WTC11 (cell line): Measurements from ENCODE around the gene AVEN. TPM values are rescaled to one million over a fixed set of nuclear protein-coding genes. Genes with fewer than 3 reads are reported as not detected.

Experiments
- ATAC-seq: fragments of 200-7000 bp; cut with Tn5 transposase; 2 replicates; pipeline ENCODE4 v1.10.0; 2021; ENCODE audit warnings: mild to moderate bottlenecking, moderate library complexity
- CTCF ChIA-PET: fragments of 300-600 bp; sonication (Branson Sonifier 250); formaldehyde crosslinking; loops from one replicate; lab custom pipeline; 2021; ENCODE audit warnings: antibody characterized with exemption; lab: Charles Lee
- POLR2A ChIA-PET: fragments of 350-600 bp; sonication (Branson Sonifier 250); formaldehyde crosslinking; loops from one replicate; lab custom pipeline; 2021; ENCODE audit warnings: antibody characterized with exemption; lab: Charles Lee
- DNase-seq: peaks from one replicate; pipeline ENCODE4 v3.0.0; 2021; ENCODE audit warnings: low spot score
- H3K27ac Mint-ChIP-seq: 2 replicates; pipeline ENCODE4 v1.8.0; 2021; ENCODE audit warnings: mixed read lengths
- H3K27me3 Mint-ChIP-seq: 2 replicates; pipeline ENCODE4 v1.8.0; 2021; ENCODE audit warnings: low read depth, mild to moderate bottlenecking, moderate library complexity, mixed read lengths
- H3K36me3 Mint-ChIP-seq: 2 replicates; pipeline ENCODE4 v1.8.0; 2021; ENCODE audit warnings: mixed read lengths
- H3K4me1 Mint-ChIP-seq: 2 replicates; pipeline ENCODE4 v1.8.0; 2022; ENCODE audit warnings: mixed read lengths
- H3K4me3 Mint-ChIP-seq: 2 replicates; pipeline ENCODE4 v1.8.0; 2021; ENCODE audit warnings: mild to moderate bottlenecking, moderate library complexity, mixed read lengths
- H3K9me3 Mint-ChIP-seq: 2 replicates; pipeline ENCODE4 v1.8.0; 2021; ENCODE audit warnings: mixed read lengths
- ATF2 ChIP-seq: sonication (generic); formaldehyde crosslinking; IDR thresholded peaks from 2 replicates; pipeline ENCODE4 v1.8.1; 2022; ENCODE audit warnings: low read depth, missing genetic modification reagents, borderline replicate concordance
- CTCF ChIP-seq: fragments of 200-600 bp; IDR thresholded peaks from 2 replicates; pipeline ENCODE4 v1.8.0; 2022; ENCODE audit warnings: antibody characterized with exemption
- ELF4 ChIP-seq: sonication (generic); formaldehyde crosslinking; IDR thresholded peaks from 2 replicates; pipeline ENCODE4 v1.8.1; 2022; ENCODE audit warnings: low read depth, mild to moderate bottlenecking, moderate library complexity, missing genetic modification reagents
- ERG ChIP-seq: fragments of 250-450 bp; sonication (Bioruptor Pico); IDR thresholded peaks from 2 replicates; pipeline ENCODE4 v1.8.0; 2021; ENCODE audit warnings: mild to moderate bottlenecking
- JAZF1 ChIP-seq: fragments of 250-450 bp; sonication (Bioruptor Pico); IDR thresholded peaks from 2 replicates; pipeline ENCODE4 v1.9.0; 2021; ENCODE audit warnings: moderate library complexity, mild to moderate bottlenecking, inconsistent platforms
- JUN ChIP-seq: sonication (generic); formaldehyde crosslinking; IDR thresholded peaks from 2 replicates; pipeline ENCODE4 v1.8.0; 2023; ENCODE audit warnings: mild to moderate bottlenecking, missing genetic modification reagents
- KAT7 ChIP-seq: sonication (generic); formaldehyde crosslinking; IDR thresholded peaks from 2 replicates; pipeline ENCODE4 v1.8.1; 2023; ENCODE audit warnings: missing genetic modification reagents, mild to moderate bottlenecking, borderline replicate concordance
- NFE2L1 ChIP-seq: sonication (generic); formaldehyde crosslinking; IDR thresholded peaks from 2 replicates; pipeline ENCODE4 v1.8.1; 2023; ENCODE audit warnings: missing genetic modification reagents
- NR3C1 ChIP-seq: sonication (generic); formaldehyde crosslinking; conservative IDR thresholded peaks from 2 replicates; pipeline ENCODE4 v1.8.1; 2023; ENCODE audit warnings: low read depth, mild to moderate bottlenecking, missing genetic modification reagents
- RELA ChIP-seq: sonication (generic); formaldehyde crosslinking; IDR thresholded peaks from 2 replicates; pipeline ENCODE4 v1.8.1; 2022; ENCODE audit warnings: missing genetic modification reagents, mild to moderate bottlenecking, borderline replicate concordance
- ZBTB21 ChIP-seq: sonication (generic); formaldehyde crosslinking; IDR thresholded peaks from 2 replicates; pipeline ENCODE4 v1.8.1; 2023; ENCODE audit warnings: mild to moderate bottlenecking, missing genetic modification reagents, borderline replicate concordance
- ZBTB43 ChIP-seq: sonication (generic); formaldehyde crosslinking; IDR thresholded peaks from 2 replicates; pipeline ENCODE4 v1.8.1; 2023; ENCODE audit warnings: mild to moderate bottlenecking, missing genetic modification reagents
- ZNF138 ChIP-seq: sonication (generic); formaldehyde crosslinking; conservative IDR thresholded peaks from 2 replicates; pipeline ENCODE4 v1.8.1; 2022; ENCODE audit warnings: mild to moderate bottlenecking, moderate library complexity, missing genetic modification reagents
- ZNF281 ChIP-seq: sonication (generic); formaldehyde crosslinking; IDR thresholded peaks from 2 replicates; pipeline ENCODE4 v1.8.0; 2023; ENCODE audit warnings: mild to moderate bottlenecking, missing genetic modification reagents
- ZNF317 ChIP-seq: sonication (generic); formaldehyde crosslinking; IDR thresholded peaks from 2 replicates; pipeline ENCODE4 v1.8.1; 2023; ENCODE audit warnings: low read depth, mild to moderate bottlenecking, moderate library complexity, missing genetic modification reagents, borderline replicate concordance
- ZNF416 ChIP-seq: fragments of 250-450 bp; sonication (Bioruptor Pico); IDR thresholded peaks from 2 replicates; pipeline ENCODE4 v1.9.0; 2021; ENCODE audit warnings: mild to moderate bottlenecking, inconsistent platforms
- ZNF512 ChIP-seq: sonication (generic); formaldehyde crosslinking; IDR thresholded peaks from 2 replicates; pipeline ENCODE4 v1.8.1; 2022; ENCODE audit warnings: missing genetic modification reagents, borderline replicate concordance
- ZSCAN18 ChIP-seq: fragments of 250-450 bp; sonication (Bioruptor Pico); IDR thresholded peaks from 2 replicates; pipeline ENCODE4 v2.1.2; 2022; ENCODE audit warnings: mild to moderate bottlenecking, moderate library complexity
- total RNA-seq: library from RNA; stranded (reverse); gene quantifications from 3 replicates; pipeline ENCODE4 v1.2.3, GENCODE V29; 2021

Gene AVEN
- total RNA-seq, 1 experiment from 2014 or later: 12.4 TPM

- no peaks in the 10 kb centered on the region for H3K36me3 Mint-ChIP-seq
- no peaks in the 10 kb centered on the region; the same call in 1 of the 2 replicates for H3K27me3 Mint-ChIP-seq
- TF ChIP-seq JUN (CRISPR knock-in tag) (no peak), RELA (no peak), ZNF317 (CRISPR knock-in tag) (no peak), JAZF1 (CRISPR knock-in tag) (no peak), ERG (CRISPR knock-in tag) (no peak), ZNF416 (CRISPR knock-in tag) (no peak), ZNF281 (CRISPR knock-in tag) (no peak), ELF4 (CRISPR knock-in tag) (no peak), NFE2L1 (CRISPR knock-in tag) (no peak)
- ChIA-PET CTCF (interaction anchor here (1.7 kb wide), 1 partner anchor 117 kb away, joined by 4 read pairs; no protein-coding TSS in a partner anchor), POLR2A (no interaction called here)
- H3K4me3 Mint-ChIP-seq: no peak overlapping the region
- peaks cover 40% of the 10 kb centered on the region for H3K4me1 Mint-ChIP-seq
- H3K27ac Mint-ChIP-seq: no peak overlapping the region
- H3K9me3 Mint-ChIP-seq: no peaks in the 10 kb centered on the region
- ATAC-seq: no peak; the same call in 1 of the 2 replicates
- DNase-seq: no peak
Measured at GRCh38 chr15:33846862-33847261, 192.1 kb downstream of the AVEN start.

- Mint-ChIP-seq H3K36me3 (no peaks in the 10 kb centered on the region), H3K27me3 (no peaks in the 10 kb centered on the region; the same call in 1 of the 2 replicates), H3K4me3 (no peak overlapping the region), H3K4me1 (peaks cover 34% of the 10 kb centered on the region), H3K9me3 (no peaks in the 10 kb centered on the region), H3K27ac (no peak overlapping the region)
- ChIA-PET CTCF (interaction anchor here (1.2 kb wide), 1 partner anchor 11 kb away, joined by 4 read pairs; no protein-coding TSS in a partner anchor), POLR2A (no interaction called here)
- TF ChIP-seq ZNF512 (CRISPR knock-in tag) (no peak), NR3C1 (no peak), ZBTB43 (CRISPR knock-in tag) (no peak)
- ATAC-seq: no peak
- DNase-seq: no peak
Measured at GRCh38 chr15:33846142-33846541, 192.9 kb downstream of the AVEN start.

- H3K4me1 Mint-ChIP-seq: peaks cover 34% of the 10 kb centered on the region
- DNase-seq: no peak
- peaks cover 4% of the 10 kb centered on the region for H3K9me3 Mint-ChIP-seq
- H3K27ac Mint-ChIP-seq: no peak overlapping the region
- no peaks in the 10 kb centered on the region; the same call in 1 of the 2 replicates for H3K27me3 Mint-ChIP-seq
- POLR2A ChIA-PET: no interaction called here
- no peak for ATAC-seq
- CTCF ChIA-PET: interaction anchor here (1.2 kb wide), 1 partner anchor 106 kb away, joined by 4 read pairs; no protein-coding TSS in a partner anchor
- no peak overlapping the region for H3K4me3 Mint-ChIP-seq
- no peaks in the 10 kb centered on the region for H3K36me3 Mint-ChIP-seq
- TF ChIP-seq ZNF416 (CRISPR knock-in tag) (no peak), ELF4 (CRISPR knock-in tag) (no peak), ZSCAN18 (CRISPR knock-in tag) (no peak), ZBTB21 (CRISPR knock-in tag) (no peak), ATF2 (CRISPR knock-in tag) (no peak), KAT7 (CRISPR knock-in tag) (no peak), CTCF (no peak), JUN (CRISPR knock-in tag) (no peak), ZNF138 (no peak)
Measured at GRCh38 chr15:33844597-33844996, 194.4 kb downstream of the AVEN start.
